Psoas muscle (tissue), 8 donors: ENCODE measurements around the gene ROCK1. TPM values are rescaled to one million over a fixed set of nuclear protein-coding genes. Genes with fewer than 3 reads are reported as not detected.

Source experiments
- ATAC-seq, 4 donors: fragments of 200-7000 bp; cut with Tn5 transposase; one replicate each; pipeline ENCODE4 v1.9.1; 2020; ENCODE audit warnings: moderate library complexity in 3 of 4, mild to moderate bottlenecking in 2 of 4
- DNase-seq, 2 donors: peaks; one replicate each; pipeline ENCODE4 v3.0.0-alpha.2; 2020
- H3K27ac ChIP-seq: fragments of 200-600 bp; one replicate; pipeline ENCODE4 v1.8.0; 2022
- H3K27me3 ChIP-seq, 3 donors: fragments of 200-600 bp in 1 of 3; one replicate each; pipeline versions ENCODE4 v1.6.1 to v1.8.0; 2013 to 2022; ENCODE audit warnings: low read length in 2 of 3, mild to moderate bottlenecking in 2 of 3, moderate library complexity in 1 of 3; ENCODE audit not compliant: insufficient read depth in 3 of 3
- H3K36me3 ChIP-seq, 2 donors: fragments of 200-600 bp in 1 of 2; one replicate each; pipeline versions ENCODE4 v1.6.1 to v1.8.0; 2013 to 2022; ENCODE audit warnings: low read depth in 1 of 2, mild to moderate bottlenecking in 1 of 2, moderate library complexity in 1 of 2; ENCODE audit not compliant: insufficient read depth in 1 of 2
- H3K4me1 ChIP-seq: fragments of 200-600 bp; one replicate; pipeline ENCODE4 v1.8.0; 2022
- H3K4me3 ChIP-seq: fragments of 200-600 bp; one replicate; pipeline ENCODE4 v1.8.0; 2022; ENCODE audit warnings: mild to moderate bottlenecking
- H3K9me3 ChIP-seq: fragments of 200-600 bp; one replicate; pipeline ENCODE4 v1.8.0; 2022
- WGBS, 3 donors: extraction: QIAGEN DNeasy Blood & Tissue Kit; methylation state at CpG; one replicate each; pipeline versions ENCODE4 v1.1.6 to v1.1.7; 2013; 5-methylcytosine and 5-hydroxymethylcytosine counted together
- intact Hi-C, 2 donors: fragments of 100-400 bp; cut with DNase I; formaldehyde crosslinking; loops; one replicate each; pipeline versions ENCODE4 v1.11.0 to v1.14.2; 2022
- polyA plus RNA-seq, 3 donors: library from polyadenylated mRNA; stranded (reverse); fragments of 200-250 nt; gene quantifications; one replicate each; pipeline ENCODE4 v1.2.3, GENCODE V29; 2013
- total RNA-seq, 4 donors: library from RNA; stranded (reverse); fragmentation: NEBNext Ultra II Directional in 2 of 4; extraction: Animal tissue kit (Norgen Biotek cat#: 25700) in 2 of 4; gene quantifications; one replicate each; pipeline versions ENCODE4 v1.2.1 to v1.2.4, GENCODE V29; 2021 to 2023
- TF ChIP-seq, protein P1 (sequence below): fragments of 200-600 bp; IDR thresholded peaks from one replicate; pipeline ENCODE4 v1.8.0; 2022; ENCODE audit warnings: antibody characterized with exemption
- donor health status: healthy with polysubstance abuse.
- donor health status: DM: no; HTN: no; CAD: no; lungs with moderate emphysema.
- donor health status: Bipolar disorder and iron deficiency.
- donor health status: healthy.
- donor health status: DM: yes; HTN: yes; CAD: no.
- donor health status: DM: no; HTN: no; CAD: no.
- donor health status: DM: no; HTN: no; CAD: no.
- donor health status: DM: yes; HTN: yes; CAD: no.

Gene ROCK1
- total and polyA plus RNA-seq, 7 donors, result 4.9 to 16.0 (median 13.5) TPM

- H3K4me1 ChIP-seq, result peaks cover 10% of the 10 kb centered on the region
- H3K9me3 ChIP-seq, result peaks cover 8% of the 10 kb centered on the region
- H3K27me3 ChIP-seq, result no peaks in the 10 kb centered on the region
- H3K27ac ChIP-seq, result no peak overlapping the region
- intact Hi-C loops, result no loop called here
- 59 to 88% (median 77%) methylated on average over 3 of the region's 3 CpGs for WGBS, 3 donors
- no peak overlapping the region for H3K4me3 ChIP-seq
- TF ChIP-seq, protein P1, sequence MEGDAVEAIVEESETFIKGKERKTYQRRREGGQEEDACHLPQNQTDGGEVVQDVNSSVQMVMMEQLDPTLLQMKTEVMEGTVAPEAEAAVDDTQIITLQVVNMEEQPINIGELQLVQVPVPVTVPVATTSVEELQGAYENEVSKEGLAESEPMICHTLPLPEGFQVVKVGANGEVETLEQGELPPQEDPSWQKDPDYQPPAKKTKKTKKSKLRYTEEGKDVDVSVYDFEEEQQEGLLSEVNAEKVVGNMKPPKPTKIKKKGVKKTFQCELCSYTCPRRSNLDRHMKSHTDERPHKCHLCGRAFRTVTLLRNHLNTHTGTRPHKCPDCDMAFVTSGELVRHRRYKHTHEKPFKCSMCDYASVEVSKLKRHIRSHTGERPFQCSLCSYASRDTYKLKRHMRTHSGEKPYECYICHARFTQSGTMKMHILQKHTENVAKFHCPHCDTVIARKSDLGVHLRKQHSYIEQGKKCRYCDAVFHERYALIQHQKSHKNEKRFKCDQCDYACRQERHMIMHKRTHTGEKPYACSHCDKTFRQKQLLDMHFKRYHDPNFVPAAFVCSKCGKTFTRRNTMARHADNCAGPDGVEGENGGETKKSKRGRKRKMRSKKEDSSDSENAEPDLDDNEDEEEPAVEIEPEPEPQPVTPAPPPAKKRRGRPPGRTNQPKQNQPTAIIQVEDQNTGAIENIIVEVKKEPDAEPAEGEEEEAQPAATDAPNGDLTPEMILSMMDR, result no peak
- no peaks in the 10 kb centered on the region for H3K36me3 ChIP-seq
- DNase-seq (no peak), ATAC-seq (no peak)
Measured at GRCh38 chr18:21084511-21085078, 27.0 kb downstream of the ROCK1 start.

- no peaks in the 10 kb centered on the region for H3K27me3 ChIP-seq
- H3K27ac ChIP-seq, result no peak overlapping the region
- H3K4me1 ChIP-seq, result peaks cover 23% of the 10 kb centered on the region
- DNase-seq, result no peak
- intact Hi-C loops, result no loop called here
- TF ChIP-seq, protein P1, result no peak
- ATAC-seq, result no peak
- H3K9me3 ChIP-seq, result peaks cover 8% of the 10 kb centered on the region
- no peaks in the 10 kb centered on the region for H3K36me3 ChIP-seq
- H3K4me3 ChIP-seq, result no peak overlapping the region
Measured at GRCh38 chr18:21083017-21083416, 28.6 kb downstream of the ROCK1 start.

DNA sequence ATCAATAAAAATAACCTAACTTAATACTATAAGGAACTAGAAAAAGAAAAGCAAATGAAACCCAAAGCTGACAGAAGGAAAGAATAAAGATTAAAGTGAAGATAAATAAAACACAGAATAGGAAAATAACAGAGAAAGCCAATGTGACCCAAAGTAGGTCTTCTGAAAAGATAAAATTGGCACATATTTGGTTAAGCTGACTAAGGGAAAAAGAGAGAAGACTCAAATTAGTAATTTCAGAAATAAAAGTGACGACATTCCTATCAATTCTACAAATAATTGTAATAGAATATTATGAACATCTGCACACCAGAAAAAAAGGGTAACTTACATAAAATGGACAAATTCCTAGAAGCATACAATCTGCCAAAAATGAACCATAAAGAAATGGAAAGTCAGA, 30.2 kb downstream of the ROCK1 start:
- Histone ChIP-seq H3K27ac (no peak overlapping the region), H3K9me3 (peaks cover 5% of the 10 kb centered on the region), H3K4me1 (peaks cover 23% of the 10 kb centered on the region), H3K4me3 (no peak overlapping the region), H3K27me3 (no peaks in the 10 kb centered on the region), H3K36me3 (no peaks in the 10 kb centered on the region)
- TF ChIP-seq, protein P1, result no peak
- no peak for ATAC-seq
- no peak for DNase-seq
- 86 to 97% (median 95%) methylated on average over 1 of the region's 1 CpG for WGBS, 3 donors
- intact Hi-C loops, result no loop called here

DNA sequence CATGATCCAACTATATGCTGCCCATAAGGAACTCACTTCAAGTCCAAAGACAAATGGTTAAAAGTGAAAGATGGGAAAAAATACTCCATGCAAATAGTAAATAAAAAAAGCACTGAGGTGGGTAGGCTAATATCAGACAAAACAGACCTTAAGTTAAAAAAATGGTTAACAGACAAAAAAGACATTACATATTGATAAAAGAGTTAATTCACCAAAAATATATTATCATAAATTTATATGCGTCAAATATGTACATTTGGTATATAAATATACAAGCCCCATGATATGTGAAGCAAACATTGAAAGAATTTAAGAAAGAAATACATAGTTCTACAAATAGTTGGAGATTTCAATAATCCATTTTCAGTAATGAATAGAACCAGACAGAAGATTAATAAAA, 31.0 kb downstream of the ROCK1 start:
- Histone ChIP-seq H3K4me1 (peaks cover 25% of the 10 kb centered on the region), H3K4me3 (no peak overlapping the region), H3K27me3 (no peaks in the 10 kb centered on the region), H3K9me3 (peaks cover 5% of the 10 kb centered on the region), H3K27ac (no peak overlapping the region), H3K36me3 (no peaks in the 10 kb centered on the region)
- WGBS, 3 donors, result 96 to 100% (median 100%) methylated on average over 1 of the region's 1 CpG
- intact Hi-C loops, result no loop called here
- DNase-seq (no peak), ATAC-seq (no peak)
- TF ChIP-seq, protein P1, result no peak
